ENCODE results near the gene ART1. TPM values are rescaled to one million over a fixed set of nuclear protein-coding genes. Genes with fewer than 3 reads are reported as not detected.

Gene ART1
- total RNA-seq, 1 donor from 2014 or later: 1.0 TPM

DNA sequence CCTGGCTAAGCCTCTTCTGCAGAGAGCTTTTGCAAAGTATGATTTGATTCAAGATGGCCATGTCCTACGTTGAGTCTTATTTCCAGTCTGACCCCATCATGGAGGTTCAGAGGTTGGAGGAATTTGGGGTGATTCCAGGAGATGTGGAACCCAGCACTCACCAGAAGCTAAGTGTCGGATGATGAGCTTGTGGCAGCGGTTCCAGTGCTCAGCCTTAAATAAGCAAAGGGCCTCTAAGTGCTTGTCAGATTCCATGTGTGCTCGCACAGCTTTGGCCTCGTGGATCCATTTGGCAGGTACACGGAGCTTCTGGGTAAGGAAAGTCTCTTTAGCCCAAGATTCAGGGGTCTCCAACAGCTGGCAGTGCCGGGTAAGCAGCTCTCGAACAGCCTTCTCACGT, 38.1 kb downstream of the ART1 start:
- intact Hi-C loops (cut with DNase I): no loop called here
- DNase-seq: no peak

DNA sequence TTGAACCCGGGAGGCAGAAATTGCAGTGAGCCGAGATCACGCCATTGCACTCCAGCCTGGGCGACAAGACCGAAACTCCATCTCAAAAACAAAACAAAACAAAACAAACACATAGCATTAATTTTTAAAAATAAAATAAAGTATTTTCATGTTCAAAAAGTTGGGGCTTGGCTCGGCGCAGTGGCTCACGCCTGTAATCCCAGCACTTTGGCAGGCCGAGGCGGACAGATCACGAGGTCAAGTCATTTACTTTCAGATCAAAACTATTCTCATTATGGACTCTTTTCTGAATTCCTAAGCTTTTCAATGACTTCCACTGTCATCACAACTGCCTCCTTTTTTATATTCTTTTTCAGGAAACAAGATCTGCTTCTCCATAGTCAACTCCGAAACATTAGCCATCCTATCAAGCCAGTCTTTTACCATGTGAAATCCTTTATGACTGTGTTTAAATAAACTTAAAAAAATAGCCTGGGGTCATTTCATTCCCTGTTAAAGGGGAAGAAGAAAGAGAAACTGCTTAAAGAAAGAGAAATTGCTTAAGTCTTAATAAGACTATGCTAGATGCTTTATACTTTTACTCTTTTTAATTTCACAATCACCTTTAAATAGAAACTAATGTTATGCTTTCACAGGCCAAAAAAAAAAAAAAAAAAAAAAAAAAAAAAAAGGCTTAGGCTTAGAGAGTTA, 39.3 kb downstream of the ART1 start:
- Histone ChIP-seq H3K27me3 (ENCODE audit: low read depth) (no peaks in the 10 kb centered on the region), H3K36me3 (peaks cover 100% of the 10 kb centered on the region), H3K9me3 (no peaks in the 10 kb centered on the region), H3K4me3 (no peak overlapping the region), H3K4me1 (peaks cover 11% of the 10 kb centered on the region), H3K27ac (peak overlapping the region; percentile 5)
- intact Hi-C loops (cut with DNase I): no loop called here
- TF ChIP-seq, protein P1, sequence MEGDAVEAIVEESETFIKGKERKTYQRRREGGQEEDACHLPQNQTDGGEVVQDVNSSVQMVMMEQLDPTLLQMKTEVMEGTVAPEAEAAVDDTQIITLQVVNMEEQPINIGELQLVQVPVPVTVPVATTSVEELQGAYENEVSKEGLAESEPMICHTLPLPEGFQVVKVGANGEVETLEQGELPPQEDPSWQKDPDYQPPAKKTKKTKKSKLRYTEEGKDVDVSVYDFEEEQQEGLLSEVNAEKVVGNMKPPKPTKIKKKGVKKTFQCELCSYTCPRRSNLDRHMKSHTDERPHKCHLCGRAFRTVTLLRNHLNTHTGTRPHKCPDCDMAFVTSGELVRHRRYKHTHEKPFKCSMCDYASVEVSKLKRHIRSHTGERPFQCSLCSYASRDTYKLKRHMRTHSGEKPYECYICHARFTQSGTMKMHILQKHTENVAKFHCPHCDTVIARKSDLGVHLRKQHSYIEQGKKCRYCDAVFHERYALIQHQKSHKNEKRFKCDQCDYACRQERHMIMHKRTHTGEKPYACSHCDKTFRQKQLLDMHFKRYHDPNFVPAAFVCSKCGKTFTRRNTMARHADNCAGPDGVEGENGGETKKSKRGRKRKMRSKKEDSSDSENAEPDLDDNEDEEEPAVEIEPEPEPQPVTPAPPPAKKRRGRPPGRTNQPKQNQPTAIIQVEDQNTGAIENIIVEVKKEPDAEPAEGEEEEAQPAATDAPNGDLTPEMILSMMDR (IDR thresholded peaks at IDR 0.05): no peak
- DNase-seq (no peak), ATAC-seq (no peak)

More for the DNA sequence above, 38.1 kb downstream of the ART1 start:
- TF ChIP-seq, protein P1 (IDR thresholded peaks at IDR 0.05): no peak
- Histone ChIP-seq H3K9me3 (no peaks in the 10 kb centered on the region), H3K36me3 (peaks cover 100% of the 10 kb centered on the region), H3K4me3 (no peak overlapping the region), H3K4me1 (peaks cover 11% of the 10 kb centered on the region), H3K27me3 (ENCODE audit: low read depth) (no peaks in the 10 kb centered on the region), H3K27ac (no peak overlapping the region)
- no peak for ATAC-seq

DNA sequence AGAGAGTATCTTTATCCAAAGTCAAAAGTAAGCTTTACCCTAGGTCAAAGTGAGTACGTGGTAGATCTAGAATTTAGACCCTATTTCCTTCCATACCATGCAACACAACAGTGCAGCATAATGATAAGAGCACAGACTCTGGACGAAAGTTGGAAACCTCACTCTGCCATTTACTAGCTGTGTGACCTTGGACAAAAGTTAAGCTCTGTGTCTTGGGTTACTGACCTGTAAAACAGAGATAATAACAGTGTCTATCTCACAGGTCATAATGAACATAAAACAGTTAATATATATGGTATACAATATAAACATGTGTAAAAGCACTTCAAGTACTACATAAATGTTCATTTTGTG, 39.9 kb downstream of the ART1 start:
- no peak overlapping the region for H3K4me3 ChIP-seq
- H3K36me3 ChIP-seq: peaks cover 100% of the 10 kb centered on the region
- H3K27ac ChIP-seq: no peak overlapping the region
- no peak for DNase-seq
- TF ChIP-seq, protein P1 (IDR thresholded peaks at IDR 0.05): no peak
- peaks cover 11% of the 10 kb centered on the region for H3K4me1 ChIP-seq
- no peak for ATAC-seq
- intact Hi-C loops (cut with DNase I): no loop called here
- no peaks in the 10 kb centered on the region for H3K27me3 ChIP-seq (ENCODE audit: low read depth)
- no peaks in the 10 kb centered on the region for H3K9me3 ChIP-seq

DNA sequence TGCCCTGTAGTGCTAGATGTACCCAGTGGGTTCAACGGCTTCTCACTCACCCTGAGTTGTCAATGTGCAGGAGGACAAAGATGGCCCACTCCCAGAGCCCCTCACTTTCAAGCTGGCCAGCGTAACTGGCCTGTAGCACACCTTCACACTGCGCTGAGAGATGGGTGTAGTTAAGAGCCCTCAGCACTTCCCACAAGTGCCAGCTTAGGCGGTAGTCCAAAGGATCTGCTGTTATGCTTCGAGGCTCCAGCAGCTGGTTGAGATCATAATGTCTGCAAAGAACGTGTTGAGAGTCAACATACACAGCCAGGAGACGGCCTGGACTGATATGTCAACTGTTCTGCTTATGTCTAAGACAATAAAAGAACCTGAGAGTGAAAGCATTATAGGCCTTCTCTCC, 41.0 kb downstream of the ART1 start:
- H3K27me3 ChIP-seq (ENCODE audit: low read depth): no peaks in the 10 kb centered on the region
- ATAC-seq (peak; percentile 84 to 93), DNase-seq (no peak)
- H3K4me3 ChIP-seq: no peak overlapping the region
- intact Hi-C loops (cut with DNase I): no loop called here
- peaks cover 100% of the 10 kb centered on the region for H3K36me3 ChIP-seq
- no peak overlapping the region for H3K27ac ChIP-seq
- TF ChIP-seq, protein P1 (IDR thresholded peaks at IDR 0.05): no peak
- peaks cover 11% of the 10 kb centered on the region for H3K4me1 ChIP-seq
- no peaks in the 10 kb centered on the region for H3K9me3 ChIP-seq

DNA sequence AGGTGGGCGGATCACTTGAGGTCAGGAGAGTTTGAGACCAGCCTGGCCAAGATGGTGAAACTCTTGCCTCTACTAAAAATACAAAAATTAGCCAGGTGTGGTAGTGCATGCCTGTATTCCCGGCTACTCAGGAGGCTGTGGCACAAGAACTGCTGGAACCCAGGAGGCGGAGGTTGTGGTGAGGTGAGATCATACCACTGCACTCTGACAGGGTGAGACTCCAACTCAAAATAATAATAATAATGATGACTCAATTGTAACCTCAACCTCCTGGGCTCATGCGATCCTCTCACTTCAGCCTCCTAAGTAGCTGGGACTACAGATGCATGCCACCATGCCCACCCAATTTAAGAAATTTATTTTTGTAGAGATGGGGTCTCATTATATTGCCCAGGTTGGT, 41.8 kb downstream of the ART1 start:
- intact Hi-C loops (cut with DNase I): no loop called here
- H3K36me3 ChIP-seq: peaks cover 100% of the 10 kb centered on the region
- H3K9me3 ChIP-seq: no peaks in the 10 kb centered on the region
- no peak for ATAC-seq
- H3K27ac ChIP-seq: no peak overlapping the region
- no peak overlapping the region for H3K4me3 ChIP-seq
- DNase-seq: no peak
- H3K4me1 ChIP-seq: peaks cover 11% of the 10 kb centered on the region
- no peaks in the 10 kb centered on the region for H3K27me3 ChIP-seq (ENCODE audit: low read depth)
- TF ChIP-seq, protein P1 (IDR thresholded peaks at IDR 0.05): no peak
